Activated T-helper 17 cell treated with anti-CD3 and anti-CD28 coated beads, Interleukin-2, amount 50 U/mL, for 72 hours (primary cell): ENCODE measurements around the gene DACH1. TPM values are rescaled to one million over a fixed set of nuclear protein-coding genes. Genes with fewer than 3 reads are reported as not detected.

ENCODE experiments used
- ATAC-seq: fragments of 150-1000 bp; cut with Tn5 transposase; replicated peaks from 2 replicates; pipeline ENCODE4 v1.10.0; 2021; ENCODE audit warnings: mild to moderate bottlenecking, moderate library complexity
- H3K27ac Mint-ChIP-seq: one replicate; pipeline ENCODE4 v1.8.0; 2022; ENCODE audit warnings: mixed read lengths
- H3K27me3 Mint-ChIP-seq: one replicate; pipeline ENCODE4 v1.8.0; 2022; ENCODE audit warnings: mixed read lengths
- H3K36me3 Mint-ChIP-seq: one replicate; pipeline ENCODE4 v1.8.0; 2022; ENCODE audit warnings: low read depth, mild to moderate bottlenecking, mixed read lengths
- H3K4me1 Mint-ChIP-seq: one replicate; pipeline ENCODE4 v1.8.0; 2022; ENCODE audit warnings: mixed read lengths
- H3K4me3 Mint-ChIP-seq: one replicate; pipeline ENCODE4 v1.8.0; 2022; ENCODE audit warnings: mild to moderate bottlenecking, mixed read lengths
- H3K9me3 Mint-ChIP-seq: one replicate; pipeline ENCODE4 v1.8.0; 2022; ENCODE audit warnings: mixed read lengths
- total RNA-seq, 2 donors: library from RNA; stranded (reverse); gene quantifications; one replicate each; pipeline ENCODE4 v1.2.3, GENCODE V29; 2022

The DACH1 gene
- total RNA-seq, 2 donors from 2014 or later: not detected

DNA sequence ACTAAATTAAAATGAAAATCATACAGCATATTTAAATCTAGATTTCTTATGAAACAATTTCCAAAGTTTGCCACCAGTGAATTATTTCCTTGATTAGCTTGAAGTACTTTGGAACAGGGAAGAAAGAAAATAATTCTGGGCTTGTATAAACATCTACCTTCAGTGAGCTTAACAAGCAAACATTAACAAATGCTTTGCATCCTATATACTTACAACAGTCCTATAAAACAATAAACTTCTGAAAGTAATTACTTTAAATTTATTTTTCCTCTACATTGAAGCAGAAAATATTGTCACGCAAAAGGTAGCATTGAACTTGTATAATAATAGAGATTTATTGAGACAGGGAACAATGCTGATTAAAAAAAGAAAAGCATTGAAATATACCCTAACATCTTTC, 164.8 kb downstream of the DACH1 start:
- Mint-ChIP-seq H3K27me3 (no peaks in the 10 kb centered on the region), H3K27ac (no peak overlapping the region), H3K9me3 (no peaks in the 10 kb centered on the region), H3K4me1 (no peaks in the 10 kb centered on the region), H3K4me3 (no peak overlapping the region), H3K36me3 (no peaks in the 10 kb centered on the region)
- ATAC-seq: no peak

GRCh38 chr13:71701741-71702140, 165.3 kb downstream of the DACH1 start:
- Mint-ChIP-seq H3K4me3 (no peak overlapping the region), H3K4me1 (no peaks in the 10 kb centered on the region)

GRCh38 chr13:71699342-71699741, 167.7 kb downstream of the DACH1 start:
- H3K4me3 Mint-ChIP-seq: no peak overlapping the region
- H3K27me3 Mint-ChIP-seq: no peaks in the 10 kb centered on the region
- no peaks in the 10 kb centered on the region for H3K36me3 Mint-ChIP-seq

More at GRCh38 chr13:71701741-71702140, 165.3 kb downstream of the DACH1 start:
- Mint-ChIP-seq H3K27ac (no peak overlapping the region), H3K36me3 (no peaks in the 10 kb centered on the region), H3K9me3 (peaks cover 3% of the 10 kb centered on the region), H3K27me3 (no peaks in the 10 kb centered on the region)
- ATAC-seq: no peak

DNA sequence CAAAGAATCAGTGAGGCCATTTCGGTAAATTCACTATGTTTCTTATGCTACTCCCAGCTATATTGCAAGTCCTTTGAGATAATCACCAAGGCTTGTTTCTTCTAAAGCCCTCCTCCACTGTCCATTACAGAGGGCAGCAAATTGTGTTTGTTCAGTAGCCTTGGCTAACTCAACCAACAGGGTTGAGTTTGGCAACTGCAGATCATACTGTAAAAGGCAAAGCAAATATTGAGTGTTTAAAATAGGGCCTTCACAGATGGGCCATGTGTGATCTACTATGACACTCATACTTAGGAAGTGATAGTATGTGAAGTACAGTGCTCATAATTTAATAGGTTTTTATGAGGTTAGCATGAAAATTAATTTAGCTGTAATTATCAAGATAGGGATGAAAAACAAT, 171.3 kb downstream of the DACH1 start:
- H3K4me3 Mint-ChIP-seq: no peak overlapping the region
- no peaks in the 10 kb centered on the region for H3K4me1 Mint-ChIP-seq
- no peaks in the 10 kb centered on the region for H3K36me3 Mint-ChIP-seq
- no peak for ATAC-seq
- H3K27me3 Mint-ChIP-seq: no peaks in the 10 kb centered on the region
- H3K27ac Mint-ChIP-seq: no peak overlapping the region
- H3K9me3 Mint-ChIP-seq: peaks cover 4% of the 10 kb centered on the region

More at GRCh38 chr13:71699342-71699741, 167.7 kb downstream of the DACH1 start:
- no peak overlapping the region for H3K27ac Mint-ChIP-seq
- H3K4me1 Mint-ChIP-seq: no peaks in the 10 kb centered on the region
- peaks cover 4% of the 10 kb centered on the region for H3K9me3 Mint-ChIP-seq
- no peak for ATAC-seq

GRCh38 chr13:71685072-71685471, 181.9 kb downstream of the DACH1 start:
- Mint-ChIP-seq H3K4me1 (no peaks in the 10 kb centered on the region), H3K27me3 (no peaks in the 10 kb centered on the region), H3K27ac (no peak overlapping the region), H3K9me3 (peaks cover 3% of the 10 kb centered on the region), H3K36me3 (no peaks in the 10 kb centered on the region), H3K4me3 (no peak overlapping the region)
- no peak for ATAC-seq

GRCh38 chr13:71681901-71682613, 184.9 kb downstream of the DACH1 start:
- ATAC-seq: no peak
- Mint-ChIP-seq H3K36me3 (no peaks in the 10 kb centered on the region), H3K4me3 (no peak overlapping the region), H3K4me1 (no peaks in the 10 kb centered on the region), H3K27ac (no peak overlapping the region), H3K27me3 (no peaks in the 10 kb centered on the region), H3K9me3 (peaks cover 3% of the 10 kb centered on the region)

DNA sequence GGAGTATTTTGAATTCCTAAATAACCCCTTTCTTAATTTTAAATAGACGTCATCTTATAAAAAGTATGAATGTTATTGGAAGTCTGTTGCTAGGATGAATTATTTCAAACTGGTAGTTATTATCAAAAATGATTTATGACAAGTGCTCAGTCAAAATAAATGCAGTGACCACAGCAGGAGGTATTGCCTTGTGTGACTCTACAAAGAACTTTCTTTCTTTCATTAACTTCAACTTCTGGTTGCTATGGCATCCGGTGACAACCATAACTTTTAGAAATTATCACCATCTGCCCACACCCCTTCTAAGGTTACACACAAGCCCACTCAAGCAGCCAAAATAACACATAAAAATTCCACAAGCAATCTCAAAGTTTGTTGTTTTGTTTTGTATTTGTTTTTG, 189.9 kb downstream of the DACH1 start:
- Mint-ChIP-seq H3K9me3 (no peaks in the 10 kb centered on the region), H3K4me3 (no peak overlapping the region), H3K4me1 (no peaks in the 10 kb centered on the region), H3K27ac (no peak overlapping the region), H3K27me3 (no peaks in the 10 kb centered on the region), H3K36me3 (no peaks in the 10 kb centered on the region)
- no peak for ATAC-seq

DNA sequence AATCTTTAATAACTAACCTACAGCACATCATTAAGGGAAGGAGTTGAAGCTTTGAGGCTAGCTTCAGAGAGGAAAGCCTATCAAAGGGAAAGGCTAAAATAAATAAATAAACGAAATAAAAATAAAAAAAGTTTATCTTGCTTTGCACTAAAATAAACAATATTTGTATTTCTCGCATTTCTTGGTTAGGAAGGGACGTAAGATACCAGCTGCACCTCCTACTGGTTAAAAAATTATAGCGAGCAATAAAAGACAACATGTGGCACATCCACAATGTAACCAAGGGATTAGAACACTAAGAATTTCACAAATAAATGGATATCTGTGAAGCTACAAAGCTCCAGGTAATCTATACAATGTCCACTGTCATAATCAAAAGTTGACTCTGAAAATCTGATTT, 194.5 kb downstream of the DACH1 start:
- Mint-ChIP-seq H3K27me3 (no peaks in the 10 kb centered on the region), H3K27ac (no peak overlapping the region), H3K9me3 (no peaks in the 10 kb centered on the region), H3K4me1 (no peaks in the 10 kb centered on the region), H3K4me3 (no peak overlapping the region), H3K36me3 (no peaks in the 10 kb centered on the region)
- no peak for ATAC-seq

DNA sequence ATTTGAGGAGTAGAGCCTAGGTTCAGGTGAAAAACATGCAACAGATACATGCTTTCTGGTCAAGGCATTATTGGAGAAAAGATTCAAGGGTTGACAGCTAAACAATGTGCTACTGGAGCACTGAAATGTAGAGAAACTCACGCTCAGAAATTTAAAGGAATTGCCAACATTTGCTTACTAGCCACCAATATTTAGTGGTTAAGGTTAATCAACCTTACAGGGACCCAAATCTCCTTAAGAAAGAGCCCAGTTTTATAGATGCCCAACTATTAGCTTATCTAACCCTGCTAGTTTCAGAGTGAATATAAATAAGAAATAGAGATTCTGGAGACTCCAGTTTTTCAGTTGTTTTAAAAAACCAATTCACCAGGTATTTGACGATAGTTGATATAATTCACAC, 203.6 kb downstream of the DACH1 start:
- Mint-ChIP-seq H3K36me3 (no peaks in the 10 kb centered on the region), H3K4me1 (no peaks in the 10 kb centered on the region), H3K9me3 (no peaks in the 10 kb centered on the region), H3K27ac (no peak overlapping the region), H3K27me3 (no peaks in the 10 kb centered on the region), H3K4me3 (no peak overlapping the region)
- no peak for ATAC-seq

DNA sequence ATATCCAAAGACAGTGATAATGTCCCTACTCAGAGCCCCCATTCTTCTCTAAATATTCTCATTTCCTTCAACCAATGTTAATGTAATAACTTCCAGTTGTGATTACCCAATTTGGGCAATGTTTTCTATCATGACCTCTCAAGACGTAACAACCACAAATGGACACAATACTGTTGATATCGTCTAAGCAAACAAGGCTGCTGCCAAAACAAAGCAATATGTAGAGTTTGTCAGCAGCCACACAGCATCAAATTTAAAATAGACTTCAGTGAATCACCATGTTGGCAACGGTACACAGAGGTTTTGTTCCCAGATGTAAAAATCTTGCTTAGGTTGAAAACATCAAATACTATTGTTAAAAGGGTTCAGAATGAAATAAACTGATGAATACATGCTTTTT, 205.1 kb downstream of the DACH1 start:
- Mint-ChIP-seq H3K4me1 (no peaks in the 10 kb centered on the region), H3K27me3 (no peaks in the 10 kb centered on the region), H3K4me3 (no peak overlapping the region), H3K27ac (no peak overlapping the region), H3K9me3 (no peaks in the 10 kb centered on the region), H3K36me3 (no peaks in the 10 kb centered on the region)
- no peak for ATAC-seq

- Mint-ChIP-seq H3K36me3 (no peaks in the 10 kb centered on the region), H3K4me1 (no peaks in the 10 kb centered on the region), H3K27ac (no peak overlapping the region), H3K27me3 (no peaks in the 10 kb centered on the region), H3K9me3 (no peaks in the 10 kb centered on the region), H3K4me3 (no peak overlapping the region)
- no peak for ATAC-seq
Observed at GRCh38 chr13:71659404-71659803, 207.6 kb downstream of the DACH1 start.

- peaks cover 12% of the 10 kb centered on the region for H3K9me3 Mint-ChIP-seq
- H3K36me3 Mint-ChIP-seq: no peaks in the 10 kb centered on the region
- ATAC-seq: no peak
- no peak overlapping the region for H3K27ac Mint-ChIP-seq
- H3K4me1 Mint-ChIP-seq: no peaks in the 10 kb centered on the region
- H3K27me3 Mint-ChIP-seq: no peaks in the 10 kb centered on the region
- no peak overlapping the region for H3K4me3 Mint-ChIP-seq
Observed at GRCh38 chr13:71645467-71645866, 221.5 kb downstream of the DACH1 start.

DNA sequence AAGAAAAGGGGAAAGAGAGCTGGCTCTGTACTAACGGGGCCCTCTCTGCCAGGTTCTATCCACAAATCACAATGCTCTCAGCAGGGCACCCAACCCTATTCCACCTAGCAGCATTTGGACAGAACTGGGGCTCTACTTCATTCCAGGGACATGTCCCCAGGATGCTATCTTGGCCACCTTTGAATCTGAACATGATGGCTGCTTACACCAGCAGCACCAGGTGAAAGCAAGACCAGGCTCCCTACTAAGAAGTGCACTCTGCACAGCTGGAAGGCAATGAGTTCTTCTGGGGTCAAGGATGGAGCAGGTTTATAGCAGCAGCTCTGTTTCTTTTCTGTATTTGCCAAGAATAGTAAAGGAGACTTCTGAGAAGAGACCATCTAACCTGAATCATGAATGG, 222.4 kb downstream of the DACH1 start:
- no peaks in the 10 kb centered on the region for H3K36me3 Mint-ChIP-seq
- no peak for ATAC-seq
- no peak overlapping the region for H3K4me3 Mint-ChIP-seq
- peaks cover 12% of the 10 kb centered on the region for H3K9me3 Mint-ChIP-seq
- no peaks in the 10 kb centered on the region for H3K4me1 Mint-ChIP-seq
- H3K27ac Mint-ChIP-seq: no peak overlapping the region
- H3K27me3 Mint-ChIP-seq: no peaks in the 10 kb centered on the region

DNA sequence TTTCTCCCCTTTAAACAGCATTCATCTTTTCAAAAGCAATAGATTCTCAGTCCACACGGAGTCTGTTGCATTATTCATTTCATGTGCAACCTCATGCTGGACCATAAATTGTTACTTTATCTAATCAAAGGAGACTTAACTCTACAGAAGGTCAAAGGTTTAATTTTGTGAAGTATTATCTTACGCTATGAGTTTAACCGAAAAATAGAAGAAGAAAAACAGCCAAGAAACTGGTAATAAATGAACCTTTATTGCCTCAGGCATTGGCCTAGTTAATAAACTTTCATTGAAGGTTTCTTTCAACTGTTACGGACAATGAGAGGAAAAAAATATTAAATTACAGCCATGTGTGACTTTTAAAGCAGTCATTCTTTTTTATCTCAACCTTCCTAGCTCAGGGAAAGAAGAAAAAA, 223.6 kb downstream of the DACH1 start:
- Mint-ChIP-seq H3K27ac (no peak overlapping the region), H3K4me1 (no peaks in the 10 kb centered on the region)

DNA sequence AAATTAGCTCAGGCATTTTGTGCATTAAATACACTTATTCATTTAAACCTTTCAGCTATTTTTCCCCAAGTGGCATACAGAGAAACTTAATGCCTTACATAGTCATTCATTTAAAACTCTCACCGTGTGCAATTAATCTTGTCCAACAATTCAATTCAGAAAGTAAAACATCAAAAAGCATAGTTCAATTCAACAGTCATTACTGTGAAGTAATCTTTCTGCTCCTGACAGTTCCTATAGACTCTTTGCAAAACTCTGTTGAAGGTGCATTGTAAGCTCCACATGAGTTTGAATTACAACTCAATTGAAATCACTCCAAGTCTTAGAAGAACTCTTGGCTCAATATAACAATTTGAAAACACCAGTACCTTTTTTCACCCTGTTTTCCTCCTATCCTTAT, 228.3 kb downstream of the DACH1 start:
- H3K4me1 Mint-ChIP-seq: no peaks in the 10 kb centered on the region
- H3K9me3 Mint-ChIP-seq: peaks cover 4% of the 10 kb centered on the region
- no peak overlapping the region for H3K27ac Mint-ChIP-seq
- H3K4me3 Mint-ChIP-seq: no peak overlapping the region
- ATAC-seq: no peak
- no peaks in the 10 kb centered on the region for H3K27me3 Mint-ChIP-seq
- H3K36me3 Mint-ChIP-seq: no peaks in the 10 kb centered on the region

More for the DNA sequence above, 223.6 kb downstream of the DACH1 start:
- Mint-ChIP-seq H3K27me3 (no peaks in the 10 kb centered on the region), H3K4me3 (no peak overlapping the region), H3K36me3 (no peaks in the 10 kb centered on the region), H3K9me3 (peaks cover 12% of the 10 kb centered on the region)
- no peak for ATAC-seq
